Heart left ventricle (tissue), 13 donors: ENCODE results near the gene BICC1.

Experiments used
- CTCF ChIP-seq, 12 donors: fragments of 200-600 bp; sonication (generic) in 4 of 12; IDR thresholded peaks; one replicate each; pipeline versions ENCODE4 v1.5.0 to v1.8.0; 2018 to 2022; ENCODE audit warnings: antibody characterized with exemption in 12 of 12, mild to moderate bottlenecking in 5 of 12
- POLR2A ChIP-seq, 2 donors: fragments of 450-650 bp; IDR thresholded peaks; one replicate each; pipeline ENCODE4 v1.6.1; 2017; ENCODE audit warnings: antibody characterized with exemption in 2 of 2, mild to moderate bottlenecking in 2 of 2, moderate library complexity in 2 of 2
- donor health status: ischemic (EF 13 %, LVEDD 7.1; RV severe dilation, severe dysfunction).
- donor health status: DM: no; HTN: yes; CAD: no.
- donor health status: DM: no; HTN: no; CAD: no.
- donor health status: ischemic (EF 25% LVEDD 6.9; RV normal size, moderate dysfunction).
- donor health status: ischemic (EF 25% LVEDD 5.7; RV mildly dilated, moderate dysfunction).
- donor health status: ischemic (EF 35%, LVEDD 5.7; RV mildly dilated, moderate dysfunction).
- donor health status: nonischemic (EF 11% LVEDD 7.7; RV severe dilation, severe dysfunction).
- donor health status: DM: yes; HTN: yes; CAD: no.
- donor health status: PGD.
- donor health status: ischemic (EF 29% LVEDD 5.4; RV normal size, mild dysfunction).
- donor health status: nonischemic (EF 23%, LVEDD 6.1; RV moderate dilation, normal function).

GRCh38 chr10:58464956-58465355 lies 47.7 kb upstream of the BICC1 start:
- TF ChIP-seq CTCF (IDR thresholded peaks at IDR 0.05) (no peak), POLR2A (IDR thresholded peaks at IDR 0.05) (no peak)
